ENCODE measurements around the gene HCLS1.

HCLS1 gene, protein sequence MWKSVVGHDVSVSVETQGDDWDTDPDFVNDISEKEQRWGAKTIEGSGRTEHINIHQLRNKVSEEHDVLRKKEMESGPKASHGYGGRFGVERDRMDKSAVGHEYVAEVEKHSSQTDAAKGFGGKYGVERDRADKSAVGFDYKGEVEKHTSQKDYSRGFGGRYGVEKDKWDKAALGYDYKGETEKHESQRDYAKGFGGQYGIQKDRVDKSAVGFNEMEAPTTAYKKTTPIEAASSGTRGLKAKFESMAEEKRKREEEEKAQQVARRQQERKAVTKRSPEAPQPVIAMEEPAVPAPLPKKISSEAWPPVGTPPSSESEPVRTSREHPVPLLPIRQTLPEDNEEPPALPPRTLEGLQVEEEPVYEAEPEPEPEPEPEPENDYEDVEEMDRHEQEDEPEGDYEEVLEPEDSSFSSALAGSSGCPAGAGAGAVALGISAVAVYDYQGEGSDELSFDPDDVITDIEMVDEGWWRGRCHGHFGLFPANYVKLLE

DNA sequence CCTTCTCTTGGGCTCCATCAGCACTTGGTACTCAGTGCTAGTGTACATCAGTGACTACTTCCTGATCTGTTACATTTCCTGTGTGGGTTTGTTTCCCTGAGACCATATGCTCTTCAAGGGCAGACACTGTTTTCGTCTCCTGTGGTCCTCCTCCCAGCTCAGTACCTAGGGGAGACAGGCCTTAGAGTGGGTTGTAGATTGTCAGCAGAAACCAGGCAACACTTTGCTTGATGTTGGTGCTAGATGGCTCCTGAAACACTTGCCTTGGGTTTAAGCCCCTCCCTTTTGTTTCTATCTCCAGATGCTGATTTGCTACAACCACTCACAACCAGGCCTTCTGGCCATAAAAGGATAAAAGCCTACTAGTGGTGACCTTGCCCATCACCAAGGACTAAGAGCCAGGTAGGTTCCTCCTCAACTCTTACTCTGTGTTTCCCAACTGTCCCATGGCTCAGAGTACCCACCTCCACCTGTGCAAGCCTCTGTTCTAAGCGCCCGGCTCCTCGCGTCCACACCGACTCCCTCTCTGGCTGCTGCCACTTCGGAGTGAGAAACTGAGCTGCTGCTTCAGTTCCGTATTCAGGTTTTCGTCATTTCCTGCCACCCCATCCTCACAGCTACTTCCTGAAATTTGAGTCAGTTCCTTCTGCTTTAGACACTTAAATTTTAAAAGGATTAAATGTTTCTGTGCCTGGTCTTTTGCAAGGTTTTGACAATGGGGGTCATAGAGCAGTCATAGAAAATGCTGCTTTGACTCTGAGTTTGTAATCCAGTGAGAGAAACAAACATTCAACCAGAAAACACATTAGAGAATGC lies at the start of gene HCLS1:
TSS of gene HCLS1 (minus strand) at position 548 of the 816 bp plus-strand sequence. CDS start 2,556 bp downstream, outside the sequence.
- peak; percentile 78 for DNase-seq (ENCODE audit: low spot score)
- TF ChIP-seq, protein P1, sequence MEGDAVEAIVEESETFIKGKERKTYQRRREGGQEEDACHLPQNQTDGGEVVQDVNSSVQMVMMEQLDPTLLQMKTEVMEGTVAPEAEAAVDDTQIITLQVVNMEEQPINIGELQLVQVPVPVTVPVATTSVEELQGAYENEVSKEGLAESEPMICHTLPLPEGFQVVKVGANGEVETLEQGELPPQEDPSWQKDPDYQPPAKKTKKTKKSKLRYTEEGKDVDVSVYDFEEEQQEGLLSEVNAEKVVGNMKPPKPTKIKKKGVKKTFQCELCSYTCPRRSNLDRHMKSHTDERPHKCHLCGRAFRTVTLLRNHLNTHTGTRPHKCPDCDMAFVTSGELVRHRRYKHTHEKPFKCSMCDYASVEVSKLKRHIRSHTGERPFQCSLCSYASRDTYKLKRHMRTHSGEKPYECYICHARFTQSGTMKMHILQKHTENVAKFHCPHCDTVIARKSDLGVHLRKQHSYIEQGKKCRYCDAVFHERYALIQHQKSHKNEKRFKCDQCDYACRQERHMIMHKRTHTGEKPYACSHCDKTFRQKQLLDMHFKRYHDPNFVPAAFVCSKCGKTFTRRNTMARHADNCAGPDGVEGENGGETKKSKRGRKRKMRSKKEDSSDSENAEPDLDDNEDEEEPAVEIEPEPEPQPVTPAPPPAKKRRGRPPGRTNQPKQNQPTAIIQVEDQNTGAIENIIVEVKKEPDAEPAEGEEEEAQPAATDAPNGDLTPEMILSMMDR (IDR thresholded peaks at IDR 0.05; ENCODE audit: extremely low read depth, missing control alignments): no peak

DNA sequence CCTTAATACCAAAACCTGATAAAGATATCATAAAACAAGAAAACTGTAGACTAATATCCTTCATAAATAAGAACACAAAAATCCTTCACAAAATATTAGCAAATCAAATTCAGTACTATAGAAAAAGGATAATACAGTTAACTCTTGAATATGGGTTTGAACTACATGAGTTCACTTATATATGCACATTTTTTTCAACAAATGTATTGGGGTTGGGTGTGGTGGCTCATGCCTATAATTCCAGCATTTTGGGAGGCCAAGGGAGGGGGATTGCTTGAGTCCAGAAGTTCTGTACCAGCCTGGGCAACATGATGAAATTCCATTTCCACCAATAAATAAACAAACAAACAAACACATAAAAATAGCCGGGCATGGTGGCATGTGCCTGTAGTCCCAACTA lies 49.6 kb upstream of the HCLS1 start:
- TF ChIP-seq, protein P1 (IDR thresholded peaks at IDR 0.05; ENCODE audit: extremely low read depth, missing control alignments): no peak
- no peak for DNase-seq (ENCODE audit: low spot score)

DNA sequence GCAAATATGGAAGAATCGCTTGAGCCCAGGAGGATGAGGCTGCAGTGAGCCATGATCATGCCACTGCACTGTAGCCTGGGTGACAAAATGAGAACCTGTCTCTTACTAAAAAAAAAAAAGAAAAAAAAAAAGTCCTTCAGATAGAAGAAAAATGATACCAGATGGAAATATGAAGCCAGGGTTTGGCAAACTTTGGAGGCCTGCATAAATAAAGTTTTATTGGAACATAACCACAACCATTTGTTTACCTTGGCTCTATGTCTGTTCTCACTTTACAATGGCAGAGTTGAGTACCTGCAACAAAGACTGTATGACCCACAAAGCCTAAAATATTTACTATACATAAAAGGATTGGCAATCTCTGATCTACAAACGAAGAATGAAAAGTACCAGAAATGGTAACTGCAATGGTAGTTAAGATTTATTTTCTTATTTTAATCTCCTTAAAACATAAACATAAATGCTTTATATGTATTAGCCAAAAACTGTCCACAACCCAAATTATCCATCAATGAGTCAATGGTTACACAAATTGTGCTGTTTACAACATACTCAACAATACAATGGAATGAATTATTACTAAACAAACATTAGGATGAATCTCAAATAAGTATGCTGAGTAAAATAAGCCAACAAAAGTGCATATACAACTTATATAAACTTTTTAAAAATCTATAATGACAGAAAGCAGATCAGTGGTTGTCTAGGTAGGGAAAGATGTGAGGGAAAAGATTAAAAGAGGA lies 47.0 kb upstream of the HCLS1 start:
- TF ChIP-seq, protein P1 (IDR thresholded peaks at IDR 0.05; ENCODE audit: extremely low read depth, missing control alignments): no peak
- no peak for DNase-seq (ENCODE audit: low spot score)

DNA sequence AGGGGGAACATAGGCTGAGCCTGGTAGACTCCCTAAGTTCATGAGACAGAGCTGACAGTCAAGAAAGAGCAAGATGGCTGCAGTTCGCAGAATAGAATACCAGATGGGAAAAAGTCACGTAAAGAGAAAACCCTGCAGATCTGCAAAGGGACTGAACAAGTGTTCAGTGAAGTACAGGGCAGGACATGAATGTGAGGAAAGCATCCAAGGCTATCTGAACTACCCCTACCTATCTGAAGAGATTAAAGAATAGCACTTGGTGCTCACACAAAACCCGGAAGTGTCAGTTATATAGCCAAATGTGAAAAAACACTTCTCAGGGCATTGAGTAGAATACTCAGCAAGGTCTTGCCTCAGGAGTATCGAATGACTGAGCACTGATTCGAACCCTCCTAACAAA lies 44.8 kb upstream of the HCLS1 start:
- no peak for DNase-seq (ENCODE audit: low spot score)
- TF ChIP-seq, protein P1 (IDR thresholded peaks at IDR 0.05; ENCODE audit: extremely low read depth, missing control alignments): no peak

DNA sequence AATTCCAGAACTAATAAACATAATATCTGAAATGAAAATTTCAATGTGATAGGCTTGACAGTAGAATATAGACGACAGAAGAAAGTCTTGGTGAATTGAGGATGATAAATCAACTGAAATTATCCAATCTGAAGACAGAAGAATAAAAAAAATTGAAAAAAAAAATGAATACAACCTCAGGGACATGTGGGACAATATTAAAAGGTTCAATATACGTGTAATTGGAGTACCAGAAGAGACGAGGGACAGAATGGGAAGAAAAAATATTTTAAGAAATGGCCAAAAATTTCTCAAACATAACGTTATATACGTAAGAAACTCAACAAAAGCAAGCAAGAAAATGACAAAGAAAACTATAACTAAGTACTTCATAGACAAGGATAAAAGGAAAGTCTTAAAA lies 43.3 kb upstream of the HCLS1 start:
- TF ChIP-seq, protein P1 (IDR thresholded peaks at IDR 0.05; ENCODE audit: extremely low read depth, missing control alignments): no peak
- no peak for DNase-seq (ENCODE audit: low spot score)

DNA sequence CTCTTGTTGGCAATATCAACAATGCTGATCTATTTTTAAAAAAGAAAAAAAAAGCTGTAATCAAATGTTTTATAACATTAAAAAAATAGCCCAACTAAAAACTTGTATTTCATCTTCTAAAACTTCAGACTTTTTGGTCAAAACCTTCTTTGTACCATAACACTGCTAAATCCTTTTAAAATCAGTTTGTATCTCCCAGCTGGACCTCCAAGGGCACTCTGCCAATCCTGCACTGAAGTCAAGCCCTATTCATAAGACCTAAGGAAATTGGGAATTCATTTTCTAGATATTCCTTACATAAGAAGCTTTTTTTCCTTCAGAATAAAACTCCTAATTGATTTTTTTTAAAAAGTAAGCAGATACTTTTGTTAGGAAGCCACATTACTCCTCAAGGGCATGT lies 38.2 kb upstream of the HCLS1 start:
- DNase-seq (ENCODE audit: low spot score): no peak
- TF ChIP-seq, protein P1 (IDR thresholded peaks at IDR 0.05; ENCODE audit: extremely low read depth, missing control alignments): no peak
